Neural progenitor cell (in vitro differentiated cells): ENCODE measurements around the gene MAPKAPK3. TPM values are rescaled to one million over a fixed set of nuclear protein-coding genes. Genes with fewer than 3 reads are reported as not detected.

ENCODE experiments used
- DNase-seq: peaks from one replicate; pipeline ENCODE4 v3.0.0-alpha.2; 2016; ENCODE audit warnings: low spot score
- H2AFZ ChIP-seq: fragments of 200-600 bp; sonication (generic); replicated peaks from 2 replicates; pipeline ENCODE4 v1.6.1; 2016; ENCODE audit warnings: antibody characterized with exemption
- H3F3A ChIP-seq: fragments of 200-600 bp; sonication (generic); 2 replicates; pipeline ENCODE4 v1.6.1; 2016; ENCODE audit warnings: antibody characterized with exemption, low read depth
- H3K27ac ChIP-seq: fragments of 200-600 bp; sonication (generic); 2 replicates; pipeline ENCODE4 v1.5.1; 2016; ENCODE audit warnings: mild to moderate bottlenecking
- H3K27me3 ChIP-seq: fragments of 200-600 bp; sonication (generic); 2 replicates; pipeline ENCODE4 v1.6.1; 2016; ENCODE audit warnings: mild to moderate bottlenecking, moderate library complexity
- H3K36me3 ChIP-seq: fragments of 200-600 bp; sonication (generic); 2 replicates; pipeline ENCODE4 v1.5.1; 2016
- H3K4me1 ChIP-seq: fragments of 200-600 bp; sonication (generic); 2 replicates; pipeline ENCODE4 v1.6.1; 2016; ENCODE audit warnings: mixed run types
- H3K4me2 ChIP-seq: fragments of 200-600 bp; sonication (generic); 2 replicates; pipeline ENCODE4 v1.6.1; 2016
- H3K4me3 ChIP-seq: fragments of 200-600 bp; sonication (generic); 2 replicates; pipeline ENCODE4 v1.5.1; 2016
- H3K79me2 ChIP-seq: fragments of 200-600 bp; sonication (generic); 2 replicates; pipeline ENCODE4 v1.6.1; 2016; ENCODE audit warnings: low read depth
- H3K9ac ChIP-seq: fragments of 200-600 bp; sonication (generic); 2 replicates; pipeline ENCODE4 v1.6.1; 2016
- H3K9me3 ChIP-seq: fragments of 200-600 bp; sonication (generic); 2 replicates; pipeline ENCODE4 v1.5.1; 2016; ENCODE audit warnings: low read depth
- H4K20me1 ChIP-seq: fragments of 200-600 bp; sonication (generic); 2 replicates; pipeline ENCODE4 v1.6.1; 2016; ENCODE audit warnings: low read depth
- H3K27ac Mint-ChIP-seq: 3 replicates; pipeline ENCODE4 v1.8.0; 2021; ENCODE audit warnings: mixed read lengths
- H3K27me3 Mint-ChIP-seq: 2 replicates; pipeline ENCODE4 v1.8.0; 2022; ENCODE audit warnings: low read depth, mild to moderate bottlenecking, inconsistent platforms, moderate library complexity, mixed read lengths; ENCODE audit not compliant: insufficient read depth
- H3K36me3 Mint-ChIP-seq: 3 replicates; pipeline ENCODE4 v1.8.0; 2021; ENCODE audit warnings: mixed read lengths
- H3K4me1 Mint-ChIP-seq: 3 replicates; pipeline ENCODE4 v1.8.0; 2021; ENCODE audit warnings: mixed read lengths
- H3K4me3 Mint-ChIP-seq: 3 replicates; pipeline ENCODE4 v1.8.0; 2021; ENCODE audit warnings: mild to moderate bottlenecking, moderate library complexity, mixed read lengths
- H3K9me3 Mint-ChIP-seq: 3 replicates; pipeline ENCODE4 v1.8.0; 2020; ENCODE audit warnings: mixed read lengths
- EZH2 ChIP-seq: fragments of 200-600 bp; sonication (generic); IDR thresholded peaks from 2 replicates; pipeline ENCODE4 v1.6.1; 2017; ENCODE audit warnings: antibody characterized with exemption, mild to moderate bottlenecking, moderate library complexity
- EZH2phosphoT487 ChIP-seq: fragments of 200-600 bp; sonication (generic); IDR thresholded peaks from 2 replicates; pipeline ENCODE4 v1.6.1; 2017; ENCODE audit warnings: antibody characterized with exemption
- total RNA-seq: library from RNA; depleted of rRNA; stranded (reverse); fragments of >200 nt; gene quantifications from 2 replicates; pipeline ENCODE4 v1.2.3, GENCODE V29; 2015; ENCODE audit warnings: low replicate concordance
- TF ChIP-seq, protein P1 (sequence below): fragments of 200-600 bp; sonication (generic); IDR thresholded peaks from 2 replicates; pipeline ENCODE4 v1.5.1; 2017; ENCODE audit warnings: antibody characterized with exemption, mild to moderate bottlenecking

The MAPKAPK3 gene
- total RNA-seq, 1 donor from 2014 or later = 47.7 TPM

GRCh38 chr3:50650018-50650417 lies 33.1 kb downstream of the MAPKAPK3 start:
- Histone ChIP-seq H2AFZ (no peak overlapping the region), H3K4me2 (no peak overlapping the region), H3K4me3 (no peak overlapping the region), H3K27ac (no peak overlapping the region), H3K27me3 (no peaks in the 10 kb centered on the region), H3K9me3 (no peaks in the 10 kb centered on the region), H4K20me1 (peaks cover 5% of the 10 kb centered on the region), H3K9ac (no peak overlapping the region), H3K4me1 (peaks cover 16% of the 10 kb centered on the region), H3F3A (peaks cover 20% of the 10 kb centered on the region), H3K79me2 (no peaks in the 10 kb centered on the region), H3K36me3 (no peaks in the 10 kb centered on the region)
- no peak for DNase-seq
- Mint-ChIP-seq H3K9me3 (no peaks in the 10 kb centered on the region), H3K27ac (no peak overlapping the region), H3K4me3 (no peak overlapping the region), H3K36me3 (peaks cover 7% of the 10 kb centered on the region), H3K4me1 (peaks cover 44% of the 10 kb centered on the region), H3K27me3 (peaks cover 3% of the 10 kb centered on the region)
- TF ChIP-seq, protein P1, sequence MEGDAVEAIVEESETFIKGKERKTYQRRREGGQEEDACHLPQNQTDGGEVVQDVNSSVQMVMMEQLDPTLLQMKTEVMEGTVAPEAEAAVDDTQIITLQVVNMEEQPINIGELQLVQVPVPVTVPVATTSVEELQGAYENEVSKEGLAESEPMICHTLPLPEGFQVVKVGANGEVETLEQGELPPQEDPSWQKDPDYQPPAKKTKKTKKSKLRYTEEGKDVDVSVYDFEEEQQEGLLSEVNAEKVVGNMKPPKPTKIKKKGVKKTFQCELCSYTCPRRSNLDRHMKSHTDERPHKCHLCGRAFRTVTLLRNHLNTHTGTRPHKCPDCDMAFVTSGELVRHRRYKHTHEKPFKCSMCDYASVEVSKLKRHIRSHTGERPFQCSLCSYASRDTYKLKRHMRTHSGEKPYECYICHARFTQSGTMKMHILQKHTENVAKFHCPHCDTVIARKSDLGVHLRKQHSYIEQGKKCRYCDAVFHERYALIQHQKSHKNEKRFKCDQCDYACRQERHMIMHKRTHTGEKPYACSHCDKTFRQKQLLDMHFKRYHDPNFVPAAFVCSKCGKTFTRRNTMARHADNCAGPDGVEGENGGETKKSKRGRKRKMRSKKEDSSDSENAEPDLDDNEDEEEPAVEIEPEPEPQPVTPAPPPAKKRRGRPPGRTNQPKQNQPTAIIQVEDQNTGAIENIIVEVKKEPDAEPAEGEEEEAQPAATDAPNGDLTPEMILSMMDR = no peak
- no peak for TF ChIP-seq EZH2
- no peak for TF ChIP-seq EZH2phosphoT487

GRCh38 chr3:50651445-50651844 lies 34.5 kb downstream of the MAPKAPK3 start:
- H3K4me3 ChIP-seq = no peak overlapping the region
- H3K27me3 ChIP-seq = no peaks in the 10 kb centered on the region
- no peak overlapping the region for H2AFZ ChIP-seq
- H3K36me3 ChIP-seq = no peaks in the 10 kb centered on the region
- DNase-seq = no peak
- H3K4me1 ChIP-seq = peaks cover 16% of the 10 kb centered on the region
- no peaks in the 10 kb centered on the region for H3K79me2 ChIP-seq
- Mint-ChIP-seq H3K36me3 (peaks cover 4% of the 10 kb centered on the region), H3K4me3 (no peak overlapping the region), H3K4me1 (peaks cover 45% of the 10 kb centered on the region), H3K9me3 (no peaks in the 10 kb centered on the region), H3K27me3 (peaks cover 3% of the 10 kb centered on the region), H3K27ac (peak overlapping the region; percentile 72)
- TF ChIP-seq, protein P1 = no peak
- no peak for TF ChIP-seq EZH2phosphoT487
- TF ChIP-seq EZH2 = no peak
- H3K4me2 ChIP-seq = no peak overlapping the region
- peaks cover 5% of the 10 kb centered on the region for H4K20me1 ChIP-seq
- peaks cover 20% of the 10 kb centered on the region for H3F3A ChIP-seq
- no peaks in the 10 kb centered on the region for H3K9me3 ChIP-seq
- H3K9ac ChIP-seq = no peak overlapping the region
- no peak overlapping the region for H3K27ac ChIP-seq

DNA sequence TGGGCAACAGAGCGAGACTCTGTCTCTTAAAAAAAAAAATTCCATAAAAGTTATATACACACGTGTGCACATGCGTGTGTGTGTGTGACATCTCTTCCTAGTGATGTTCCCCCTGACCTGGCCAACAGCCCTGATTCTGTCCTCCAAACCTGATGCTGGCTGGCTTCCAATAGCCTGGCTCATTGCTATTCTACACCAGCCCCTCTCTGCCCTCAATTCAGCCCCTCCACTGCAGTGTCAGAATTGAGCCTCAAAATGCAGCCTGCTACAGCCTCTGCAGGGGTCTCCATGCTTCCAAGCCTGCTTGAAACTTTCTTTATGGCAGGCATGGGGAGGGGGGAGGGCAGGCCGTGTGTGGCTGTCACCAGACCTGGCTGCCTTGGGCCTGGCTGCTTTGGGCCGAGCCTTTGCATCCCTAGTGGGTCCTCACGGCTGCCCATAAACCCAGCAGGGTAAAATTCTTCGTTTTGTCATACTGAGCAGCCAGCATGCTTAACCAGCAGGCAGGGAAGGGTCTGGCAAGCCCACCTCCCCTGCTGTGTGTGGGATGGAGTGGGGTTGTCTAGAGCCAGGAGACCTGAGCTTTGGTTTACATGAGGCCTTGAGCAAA lies 35.1 kb downstream of the MAPKAPK3 start:
- no peak overlapping the region for H2AFZ ChIP-seq
- TF ChIP-seq, protein P1 = no peak
- TF ChIP-seq EZH2phosphoT487 (no peak), EZH2 (no peak)
- Mint-ChIP-seq H3K27ac (peak overlapping the region; percentile 97), H3K4me3 (peak overlapping the region; percentile 66), H3K4me1 (peaks cover 46% of the 10 kb centered on the region), H3K27me3 (peaks cover 8% of the 10 kb centered on the region), H3K36me3 (peaks cover 2% of the 10 kb centered on the region), H3K9me3 (no peaks in the 10 kb centered on the region)
- H3F3A ChIP-seq = peaks cover 20% of the 10 kb centered on the region
- DNase-seq = peak; percentile 40
- H3K27me3 ChIP-seq = no peaks in the 10 kb centered on the region
- peak overlapping the region; percentile 43 for H3K4me2 ChIP-seq
- peak overlapping the region; percentile 10 for H3K27ac ChIP-seq
- H3K9me3 ChIP-seq = no peaks in the 10 kb centered on the region
- H3K4me1 ChIP-seq = peaks cover 16% of the 10 kb centered on the region
- H3K4me3 ChIP-seq = no peak overlapping the region
- no peak overlapping the region for H3K9ac ChIP-seq
- no peaks in the 10 kb centered on the region for H3K79me2 ChIP-seq
- H4K20me1 ChIP-seq = peaks cover 5% of the 10 kb centered on the region
- no peaks in the 10 kb centered on the region for H3K36me3 ChIP-seq
